Pulmonary artery endothelial cell (primary cell): ENCODE measurements around the gene HAUS8. TPM values are rescaled to one million over a fixed set of nuclear protein-coding genes. Genes with fewer than 3 reads are reported as not detected.

Experiments
- total RNA-seq: library from RNA; depleted of rRNA; stranded (reverse); fragments of >200 nt; gene quantifications from 2 replicates; pipeline ENCODE4 v1.2.3, GENCODE V29; 2014

Gene HAUS8
- total RNA-seq, 1 donor from 2014 or later, result 5.0 TPM

Other genes with a start within 250 kb of the HAUS8 start
- gene SIN3B, start 246.1 kb downstream of the HAUS8 start, total RNA-seq, result 28.3 and 30.2 TPM in 2 replicates
- gene F2RL3, start 186.5 kb downstream of the HAUS8 start, total RNA-seq, result 0.71 and 1.4 TPM in 2 replicates
- 0.26 and 0.28 TPM in 2 replicates for gene CPAMD8, start 48.6 kb downstream of the HAUS8 start, total RNA-seq
- gene MYO9B, start 325 bp upstream of the HAUS8 start, total RNA-seq, result 48.1 and 55.4 TPM in 2 replicates
- gene USE1, start 139.9 kb upstream of the HAUS8 start, total RNA-seq, result 19.1 and 19.3 TPM in 2 replicates
- 2.3 and 3.4 TPM in 2 replicates for gene OCEL1, start 150.8 kb upstream of the HAUS8 start, total RNA-seq
- 40.4 and 45.7 TPM in 2 replicates for gene NR2F6, start 170.5 kb upstream of the HAUS8 start, total RNA-seq
- gene USHBP1, start 189.3 kb upstream of the HAUS8 start, total RNA-seq, result 5.0 and 5.7 TPM in 2 replicates
- gene BABAM1, start 192.0 kb upstream of the HAUS8 start, total RNA-seq, result 126 and 150 TPM in 2 replicates
- 1.3 and 3.0 TPM in 2 replicates for gene ANKLE1, start 206.4 kb upstream of the HAUS8 start, total RNA-seq
- 7.5 TPM in 2 replicates for gene ABHD8, start 228.0 kb upstream of the HAUS8 start, total RNA-seq
- 35.8 and 44.0 TPM in 2 replicates for gene MRPL34, start 230.4 kb upstream of the HAUS8 start, total RNA-seq
- gene DDA1, start 234.1 kb upstream of the HAUS8 start, total RNA-seq, result 30.0 and 30.3 TPM in 2 replicates